ENCODE data around the gene DNAH17. TPM values are rescaled to one million over a fixed set of nuclear protein-coding genes. Genes with fewer than 3 reads are reported as not detected.

The DNAH17 gene
- total RNA-seq, 1 experiment from 2014 or later: 2.2 TPM

- no peak for DNase-seq (ENCODE audit: extremely low read depth, low read depth)
These were observed 77.3 kb downstream of the DNAH17 start for GRCh38 chr17:78499715-78500540.

- DNase-seq (ENCODE audit: extremely low read depth, low read depth): no peak
These were observed 78.3 kb downstream of the DNAH17 start for GRCh38 chr17:78498848-78499247.

GRCh38 chr17:78497115-78497540, 80.1 kb downstream of the DNAH17 start:
- peak; percentile 87 for DNase-seq (ENCODE audit: extremely low read depth, low read depth)

- DNase-seq (ENCODE audit: extremely low read depth, low read depth): no peak
These were observed 80.9 kb downstream of the DNAH17 start for GRCh38 chr17:78496311-78496710.

- no peak for DNase-seq (ENCODE audit: extremely low read depth, low read depth)
These were observed 81.6 kb downstream of the DNAH17 start for GRCh38 chr17:78495634-78496033.

GRCh38 chr17:78494696-78495330, 82.4 kb downstream of the DNAH17 start:
- no peak for DNase-seq (ENCODE audit: extremely low read depth, low read depth)

- no peak for DNase-seq (ENCODE audit: extremely low read depth, low read depth)
These were observed 83.1 kb downstream of the DNAH17 start for GRCh38 chr17:78493853-78494695.

- DNase-seq (ENCODE audit: extremely low read depth, low read depth): no peak
These were observed 83.7 kb downstream of the DNAH17 start for GRCh38 chr17:78493450-78493849.

- no peak for DNase-seq (ENCODE audit: extremely low read depth, low read depth)
These were observed 84.9 kb downstream of the DNAH17 start for GRCh38 chr17:78492116-78492799.

- DNase-seq (ENCODE audit: extremely low read depth, low read depth): no peak
These were observed 85.7 kb downstream of the DNAH17 start for GRCh38 chr17:78491236-78492115.

GRCh38 chr17:78490673-78491072, 86.5 kb downstream of the DNAH17 start:
- no peak for DNase-seq (ENCODE audit: extremely low read depth, low read depth)

GRCh38 chr17:78490156-78490555, 87.0 kb downstream of the DNAH17 start:
- DNase-seq (ENCODE audit: extremely low read depth, low read depth): no peak

- no peak for DNase-seq (ENCODE audit: extremely low read depth, low read depth)
These were observed 88.1 kb downstream of the DNAH17 start for GRCh38 chr17:78488867-78489634.

- DNase-seq (ENCODE audit: extremely low read depth, low read depth): no peak
These were observed 89.0 kb downstream of the DNAH17 start for GRCh38 chr17:78488156-78488555.

- no peak for DNase-seq (ENCODE audit: extremely low read depth, low read depth)
These were observed 90.1 kb downstream of the DNAH17 start for GRCh38 chr17:78486946-78487680.

GRCh38 chr17:78486228-78486802, 90.9 kb downstream of the DNAH17 start:
- DNase-seq (ENCODE audit: extremely low read depth, low read depth): no peak

GRCh38 chr17:78485290-78486168, 91.7 kb downstream of the DNAH17 start:
- no peak for DNase-seq (ENCODE audit: extremely low read depth, low read depth)

All from NCI-H460 (cell line).